Right atrium auricular region (tissue), 2 donors: ENCODE data around the gene PRMT5. TPM values are rescaled to one million over a fixed set of nuclear protein-coding genes. Genes with fewer than 3 reads are reported as not detected.

Source experiments
- DNase-seq: peaks from one replicate; pipeline ENCODE4 v3.0.0-alpha.2; 2019; ENCODE audit warnings: low spot score
- H3K27ac ChIP-seq, 2 donors: fragments of 200-600 bp; sonication (generic); 1 replicate in 1 of 2; 2 replicates in 1 of 2; pipeline ENCODE4 v1.5.1; 2016 to 2019
- H3K27me3 ChIP-seq, 2 donors: fragments of 200-600 bp; sonication (generic); one replicate each; pipeline versions ENCODE4 v1.5.1 to v1.6.0; 2017 to 2019
- H3K36me3 ChIP-seq: fragments of 200-600 bp; sonication (generic); one replicate; pipeline ENCODE4 v1.5.1; 2016
- H3K4me1 ChIP-seq, 2 donors: fragments of 200-600 bp; sonication (generic); one replicate each; pipeline versions ENCODE4 v1.5.1 to v1.6.0; 2017 to 2019
- H3K4me3 ChIP-seq, 2 donors: fragments of 200-600 bp; sonication (generic); 1 replicate in 1 of 2; 2 replicates in 1 of 2; pipeline ENCODE4 v1.5.1; 2017 to 2019; ENCODE audit warnings: mild to moderate bottlenecking in 1 of 2, moderate library complexity in 1 of 2
- H3K9me3 ChIP-seq, 2 donors: fragments of 200-600 bp; sonication (generic); one replicate each; pipeline ENCODE4 v1.5.1; 2019
- CTCF ChIP-seq, 2 donors: fragments of 200-600 bp; sonication (generic); IDR thresholded peaks; one replicate each; pipeline ENCODE4 v1.5.1; 2019; ENCODE audit warnings: antibody characterized with exemption in 2 of 2
- total RNA-seq, 2 donors: library from RNA; depleted of rRNA; stranded (reverse); fragments of >200 nt; gene quantifications; one replicate each; pipeline ENCODE4 v1.1.0, GENCODE V29; 2016

PRMT5 gene
- total RNA-seq, 2 donors from 2014 or later, result 23.3 to 55.1 TPM

- Histone ChIP-seq H3K27ac (no peak overlapping the region), H3K4me1 (peaks cover 0 to 19% of the 10 kb centered on the region in 2 donors), H3K36me3 (no peaks in the 10 kb centered on the region), H3K4me3 (no peak overlapping the region), H3K27me3 (no peaks in the 10 kb centered on the region), H3K9me3 (no peaks in the 10 kb centered on the region)
- no peak for TF ChIP-seq CTCF (IDR thresholded peaks at IDR 0.05)
- DNase-seq, result no peak
Observed at GRCh38 chr14:22885975-22886374, 43.2 kb downstream of the PRMT5 start.

- no peak for DNase-seq
- TF ChIP-seq CTCF (IDR thresholded peaks at IDR 0.05), result no peak
Observed at GRCh38 chr14:22884738-22885523, 44.2 kb downstream of the PRMT5 start.

GRCh38 chr14:22884076-22884737 is 45.0 kb downstream of the PRMT5 start:
- no peak for TF ChIP-seq CTCF (IDR thresholded peaks at IDR 0.05)
- H3K4me1 ChIP-seq, result peaks cover 0 to 19% of the 10 kb centered on the region in 2 donors

More at GRCh38 chr14:22884738-22885523, 44.2 kb downstream of the PRMT5 start:
- Histone ChIP-seq H3K4me1 (peaks cover 0 to 19% of the 10 kb centered on the region in 2 donors), H3K36me3 (no peaks in the 10 kb centered on the region), H3K4me3 (no peak overlapping the region), H3K27me3 (no peaks in the 10 kb centered on the region), H3K27ac (no peak overlapping the region), H3K9me3 (no peaks in the 10 kb centered on the region)

GRCh38 chr14:22883173-22883976 is 45.8 kb downstream of the PRMT5 start, which contains the start of gene REM2:
TSS of gene REM2 (plus strand) at chr14:22883222. CDS start at chr14:22883288, 66 bp downstream.
- Histone ChIP-seq H3K9me3 (no peaks in the 10 kb centered on the region), H3K27me3 (no peaks in the 10 kb centered on the region), H3K27ac (no peak within 1 kb of the TSS), H3K4me1 (peaks cover 0 to 19% of the 10 kb centered on the region in 2 donors), H3K4me3 (no peak within 1 kb of the TSS), H3K36me3 (peaks cover 11% of the 10 kb centered on the region)
- no peak for TF ChIP-seq CTCF (IDR thresholded peaks at IDR 0.05)
- no peak for DNase-seq

More at GRCh38 chr14:22884076-22884737, 45.0 kb downstream of the PRMT5 start:
- no peak for DNase-seq
- Histone ChIP-seq H3K36me3 (peaks cover 3% of the 10 kb centered on the region), H3K27ac (no peak overlapping the region), H3K4me3 (no peak overlapping the region), H3K9me3 (no peaks in the 10 kb centered on the region), H3K27me3 (no peaks in the 10 kb centered on the region)

- peaks cover 18% of the 10 kb centered on the region for H3K36me3 ChIP-seq
- no peak overlapping the region for H3K4me3 ChIP-seq
- no peaks in the 10 kb centered on the region for H3K27me3 ChIP-seq
- no peaks in the 10 kb centered on the region for H3K9me3 ChIP-seq
- H3K4me1 ChIP-seq, result peaks cover 0 to 17% of the 10 kb centered on the region in 2 donors
- no peak for TF ChIP-seq CTCF (IDR thresholded peaks at IDR 0.05)
- no peak overlapping the region for H3K27ac ChIP-seq
- DNase-seq, result no peak
Observed at GRCh38 chr14:22882529-22883172, 46.5 kb downstream of the PRMT5 start.
